HepG2 (cell line): ENCODE data around the gene ILKAP. TPM values are rescaled to one million over a fixed set of nuclear protein-coding genes. Genes with fewer than 3 reads are reported as not detected.

Experiments used
- ATAC-seq: fragments of 200-7000 bp; cut with Tn5 transposase; 3 replicates; pipeline ENCODE4 v1.9.1; 2020; ENCODE audit warnings: mild to moderate bottlenecking, moderate library complexity
- BruUV-seq: library from RNA; stranded (reverse); fragments of 400-500 nt; replicated peaks from 2 replicates; lab custom pipeline; 2021; lab: Mats Ljungman, UMichigan
- CTCF ChIA-PET: fragments of 300-600 bp; formaldehyde crosslinking; extraction: SDS; loops from one replicate; lab custom pipeline; 2021; ENCODE audit warnings: low total read pairs, inconsistent platforms, low intra/inter-chr PET ratio; lab: Yijun Ruan, JAX
- POLR2A ChIA-PET: fragments of 350-600 bp; sonication (Branson Sonifier 250); formaldehyde crosslinking; loops from one replicate; lab custom pipeline; 2020; ENCODE audit warnings: antibody characterized with exemption, inconsistent platforms; lab: Yijun Ruan, JAX
- DNase-seq: peaks from one replicate; pipeline ENCODE4 v3.0.0-alpha.2; 2015; ENCODE audit warnings: low spot score
- FAIRE-seq: peaks from 3 replicates; lab custom pipeline; 2011; peaks lifted over from hg19 to GRCh38; lab: Jason Lieb, UNC
- H2AFZ ChIP-seq: one replicate; pipeline ENCODE4 v1.6.1; 2011; ENCODE audit warnings: low read length, inconsistent platforms
- H3K27ac ChIP-seq: fragments of 300-600 bp; 3 replicates; pipeline ENCODE4 v1.8.0; 2011; ENCODE audit warnings: mixed run types, mild to moderate bottlenecking, mixed read lengths, low read length, inconsistent platforms; ENCODE audit not compliant: insufficient read depth; ENCODE audit errors: extremely low read length
- H3K27me3 ChIP-seq, 2 experiments: fragments of 200-600 bp in 1 of 2; 2 replicates in 1 of 2; 3 replicates in 1 of 2; pipeline versions ENCODE4 v1.6.0 to v1.8.0; 2011; ENCODE audit warnings: low read length in 2 of 2, mild to moderate bottlenecking in 2 of 2, moderate library complexity in 2 of 2, inconsistent platforms in 1 of 2; ENCODE audit not compliant: insufficient read depth in 2 of 2, control insufficient read depth in 1 of 2
- H3K36me3 ChIP-seq, 2 experiments: fragments of 200-600 bp in 1 of 2; replicated peaks in 1 of 2; 2 replicates in 1 of 2; 3 replicates in 1 of 2; pipeline versions ENCODE4 v1.5.1 to v1.8.0; 2011; ENCODE audit warnings: low read length in 2 of 2, inconsistent platforms in 1 of 2; ENCODE audit not compliant: insufficient read depth in 2 of 2, control insufficient read depth in 1 of 2
- H3K4me1 ChIP-seq: 2 replicates; pipeline ENCODE4 v1.5.1; 2012; ENCODE audit warnings: low read length, inconsistent platforms; ENCODE audit not compliant: insufficient read depth
- H3K4me2 ChIP-seq: 2 replicates; pipeline ENCODE4 v1.6.0; 2011; ENCODE audit warnings: low read depth, low read length, inconsistent platforms
- H3K4me3 ChIP-seq, 3 experiments: fragments of 200-600 bp in 1 of 3; sonication (generic), shearing (Covaris generic) in 1 of 3; replicated peaks in 1 of 3; 2 replicates each; pipeline ENCODE4 v1.5.1; 2011 to 2016; ENCODE audit warnings: low read length in 3 of 3, inconsistent platforms in 2 of 3, low read depth in 2 of 3, mild to moderate bottlenecking in 2 of 3, control low read depth in 1 of 3, mixed read lengths in 1 of 3; ENCODE audit not compliant: insufficient read depth in 1 of 3
- H3K79me2 ChIP-seq: one replicate; pipeline ENCODE4 v1.6.1; 2011; ENCODE audit warnings: low read length, inconsistent platforms; ENCODE audit not compliant: insufficient read depth
- H3K9ac ChIP-seq: 2 replicates; pipeline ENCODE4 v1.6.0; 2011; ENCODE audit warnings: mild to moderate bottlenecking, low read depth, low read length, inconsistent platforms; ENCODE audit not compliant: insufficient read depth
- H3K9me3 ChIP-seq: 2 replicates; pipeline ENCODE4 v1.5.1; 2012; ENCODE audit warnings: mild to moderate bottlenecking, low read length
- H4K20me1 ChIP-seq: 2 replicates; pipeline ENCODE4 v1.6.0; 2011; ENCODE audit warnings: inconsistent platforms, mild to moderate bottlenecking, low read length, moderate library complexity; ENCODE audit not compliant: insufficient read depth
- ATF7 ChIP-seq, 2 experiments: fragments of 450-650 bp in 1 of 2; sonication (generic) in 1 of 2; formaldehyde crosslinking in 1 of 2; IDR thresholded peaks; 2 replicates each; pipeline versions ENCODE4 v1.4.0 to v1.6.1; 2016 to 2020; ENCODE audit warnings: antibody characterized with exemption in 1 of 2, mild to moderate bottlenecking in 1 of 2, missing genetic modification reagents in 1 of 2
- ONECUT2 ChIP-seq: sonication (generic); formaldehyde crosslinking; IDR thresholded peaks from 2 replicates; pipeline ENCODE4 v1.4.0; 2020; ENCODE audit warnings: missing genetic modification reagents
- PCBP1 ChIP-seq: fragments of 200-400 bp; formaldehyde crosslinking; IDR thresholded peaks from 2 replicates; pipeline ENCODE4 v1.6.1; 2017; ENCODE audit warnings: mild to moderate bottlenecking, low read depth, low read length, borderline replicate concordance
- PHF8 ChIP-seq: sonication (generic); formaldehyde crosslinking; IDR thresholded peaks from 2 replicates; pipeline ENCODE4 v1.5.0; 2020; ENCODE audit warnings: missing genetic modification reagents
- TIGD3 ChIP-seq: sonication (generic); formaldehyde crosslinking; IDR thresholded peaks from 2 replicates; pipeline ENCODE4 v1.5.1; 2020; ENCODE audit warnings: mild to moderate bottlenecking, missing genetic modification reagents, borderline replicate concordance
- ZFP36L2 ChIP-seq: sonication (generic); formaldehyde crosslinking; IDR thresholded peaks from 2 replicates; pipeline ENCODE4 v1.4.0; 2020; ENCODE audit warnings: missing genetic modification reagents
- ZNF160 ChIP-seq: sonication (generic); formaldehyde crosslinking; IDR thresholded peaks from 2 replicates; pipeline ENCODE4 v1.8.0; 2022; ENCODE audit warnings: mild to moderate bottlenecking, inconsistent platforms, missing genetic modification reagents
- ZNF331 ChIP-seq: sonication (generic); formaldehyde crosslinking; IDR thresholded peaks from 2 replicates; pipeline ENCODE4 v1.4.0; 2020; ENCODE audit warnings: missing genetic modification reagents
- WGBS: methylation state at CpG from one replicate; pipeline ENCODE4 v1.1.6; 2017; ENCODE audit warnings: low lambda C conversion rate; 5-methylcytosine and 5-hydroxymethylcytosine counted together
- in situ Hi-C: cut with HindIII; loops from 2 replicates; pipeline ENCODE4 v1.10.0; 2017; ENCODE audit warnings: low pct_unique_long_range_greater_than_20kb; ENCODE audit not compliant: extremely low pct_ligation_motif_present
- intact Hi-C: fragments of 100-400 bp; cut with micrococcal nuclease; formaldehyde crosslinking; loops from one replicate; pipeline ENCODE4 v1.10.0; 2022; ENCODE audit not compliant: unreplicated experiment
- polyA plus RNA-seq, 8 experiments: library from polyadenylated mRNA; depleted of rRNA in 3 of 8; stranded (reverse) in 7 of 8; unstranded in 1 of 8; fragments of >200 nt; fragmentation: Illumina TruSeq in 4 of 8; extraction: Trizol in 4 of 8; gene quantifications; 2 replicates each; pipeline versions ENCODE4 v1.2.1 to v1.2.3, GENCODE V29; 2011 to 2016; ENCODE audit warnings: low read depth in 4 of 8, missing spikeins in 1 of 8, mixed read lengths in 1 of 8; ENCODE audit not compliant: insufficient read depth in 1 of 8
- total RNA-seq, 5 experiments: library from RNA; depleted of rRNA; stranded (reverse); fragments of >200 nt; fragmentation: Illumina TruSeq; extraction: Trizol; gene quantifications; 2 replicates each; pipeline ENCODE4 v1.2.3, GENCODE V29; 2016; ENCODE audit warnings: low read depth in 1 of 5
- TF ChIP-seq, protein P1 (sequence below): sonication (generic); formaldehyde crosslinking; IDR thresholded peaks from 2 replicates; pipeline ENCODE4 v1.8.0; 2023; ENCODE audit warnings: mild to moderate bottlenecking, missing genetic modification reagents
- TF ChIP-seq, protein P2 (sequence below): sonication (generic); formaldehyde crosslinking; IDR thresholded peaks from 2 replicates; pipeline ENCODE4 v1.4.0; 2020; ENCODE audit warnings: mild to moderate bottlenecking, missing genetic modification reagents
- TF ChIP-seq, protein P3 (sequence below): sonication (generic); formaldehyde crosslinking; IDR thresholded peaks from 2 replicates; pipeline ENCODE4 v1.4.0; 2020; ENCODE audit warnings: missing genetic modification reagents, low read depth, mild to moderate bottlenecking, borderline replicate concordance
- TF ChIP-seq, protein P4 (sequence below): sonication (generic); formaldehyde crosslinking; IDR thresholded peaks from 2 replicates; pipeline ENCODE4 v1.8.1; 2023; ENCODE audit warnings: mild to moderate bottlenecking, inconsistent platforms, moderate library complexity, missing genetic modification reagents, borderline replicate concordance

ILKAP gene
- total and polyA plus RNA-seq, 2 of the 13 experiments (the other 11 are each of a cell fraction or from before 2014, with no cell fraction given), result 29.6 to 33.1 TPM

- FAIRE-seq, result no peak
- CTCF ChIA-PET, result interaction anchor here (1.2 kb wide), 1 partner anchor 20 kb away, joined by 3 read pairs; no protein-coding TSS in a partner anchor
Measured at GRCh38 chr2:238244151-238244550, 40.7 kb upstream of the ILKAP start.

More at GRCh38 chr2:238244151-238244550, 40.7 kb upstream of the ILKAP start:
- no peak overlapping the region for H2AFZ ChIP-seq
- H3K79me2 ChIP-seq, result no peaks in the 10 kb centered on the region
- WGBS, result 92% methylated on average over 5 of the region's 5 CpGs
- in situ Hi-C loops, result no loop called here
- H3K9ac ChIP-seq, result no peak overlapping the region
- H3K4me2 ChIP-seq, result no peak overlapping the region
- H3K27ac ChIP-seq, result no peak overlapping the region
- ATAC-seq (no peak), DNase-seq (no peak)
- no peaks in the 10 kb centered on the region for H3K9me3 ChIP-seq
- POLR2A ChIA-PET, result interaction anchor here (1.1 to 2.0 kb wide), 5 partner anchors 16 to 184 kb away, joined by 3 to 12 read pairs (median 3); partner anchors contain the start of genes ILKAP and SCLY
- no peaks in the 10 kb centered on the region for H3K27me3 ChIP-seq
- intact Hi-C loops, result loop anchor here (5.0 kb wide), 1 partner anchor 42 kb away; the partner anchor contains the start of gene ILKAP
- H4K20me1 ChIP-seq, result no peaks in the 10 kb centered on the region
- H3K4me3 ChIP-seq, result no peak overlapping the region
- no peak for TF ChIP-seq PHF8 (CRISPR knock-in tag)
- no peak for TF ChIP-seq ONECUT2 (CRISPR knock-in tag)
- TF ChIP-seq, protein P1, sequence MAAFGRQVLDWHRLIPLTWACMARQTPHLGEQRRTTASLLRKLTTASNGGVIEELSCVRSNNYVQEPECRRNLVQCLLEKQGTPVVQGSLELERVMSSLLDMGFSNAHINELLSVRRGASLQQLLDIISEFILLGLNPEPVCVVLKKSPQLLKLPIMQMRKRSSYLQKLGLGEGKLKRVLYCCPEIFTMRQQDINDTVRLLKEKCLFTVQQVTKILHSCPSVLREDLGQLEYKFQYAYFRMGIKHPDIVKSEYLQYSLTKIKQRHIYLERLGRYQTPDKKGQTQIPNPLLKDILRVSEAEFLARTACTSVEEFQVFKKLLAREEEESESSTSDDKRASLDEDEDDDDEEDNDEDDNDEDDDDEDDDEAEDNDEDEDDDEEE, result no peak
- TF ChIP-seq, protein P2, sequence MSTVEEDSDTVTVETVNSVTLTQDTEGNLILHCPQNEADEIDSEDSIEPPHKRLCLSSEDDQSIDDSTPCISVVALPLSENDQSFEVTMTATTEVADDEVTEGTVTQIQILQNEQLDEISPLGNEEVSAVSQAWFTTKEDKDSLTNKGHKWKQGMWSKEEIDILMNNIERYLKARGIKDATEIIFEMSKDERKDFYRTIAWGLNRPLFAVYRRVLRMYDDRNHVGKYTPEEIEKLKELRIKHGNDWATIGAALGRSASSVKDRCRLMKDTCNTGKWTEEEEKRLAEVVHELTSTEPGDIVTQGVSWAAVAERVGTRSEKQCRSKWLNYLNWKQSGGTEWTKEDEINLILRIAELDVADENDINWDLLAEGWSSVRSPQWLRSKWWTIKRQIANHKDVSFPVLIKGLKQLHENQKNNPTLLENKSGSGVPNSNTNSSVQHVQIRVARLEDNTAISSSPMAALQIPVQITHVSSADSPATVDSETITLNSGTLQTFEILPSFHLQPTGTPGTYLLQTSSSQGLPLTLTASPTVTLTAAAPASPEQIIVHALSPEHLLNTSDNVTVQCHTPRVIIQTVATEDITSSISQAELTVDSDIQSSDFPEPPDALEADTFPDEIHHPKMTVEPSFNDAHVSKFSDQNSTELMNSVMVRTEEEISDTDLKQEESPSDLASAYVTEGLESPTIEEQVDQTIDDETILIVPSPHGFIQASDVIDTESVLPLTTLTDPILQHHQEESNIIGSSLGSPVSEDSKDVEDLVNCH (CRISPR knock-in tag), result no peak
- TF ChIP-seq ATF7 (IDR thresholded peaks at IDR 0.05), result no peak
- TF ChIP-seq ATF7 (CRISPR knock-in tag; IDR thresholded peaks at IDR 0.05), result no peak
- TF ChIP-seq, protein P3, sequence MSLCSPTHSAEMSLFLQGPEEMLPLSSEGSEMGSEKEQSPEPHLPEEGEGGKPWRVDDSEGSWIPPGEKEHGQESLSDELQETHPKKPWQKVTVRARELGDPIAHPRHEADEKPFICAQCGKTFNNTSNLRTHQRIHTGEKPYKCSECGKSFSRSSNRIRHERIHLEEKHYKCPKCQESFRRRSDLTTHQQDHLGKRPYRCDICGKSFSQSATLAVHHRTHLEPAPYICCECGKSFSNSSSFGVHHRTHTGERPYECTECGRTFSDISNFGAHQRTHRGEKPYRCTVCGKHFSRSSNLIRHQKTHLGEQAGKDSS (CRISPR knock-in tag), result no peak
- no peak for TF ChIP-seq ZFP36L2 (CRISPR knock-in tag)
- TF ChIP-seq PCBP1, result no peak
- TF ChIP-seq ZNF331 (CRISPR knock-in tag), result no peak
- TF ChIP-seq TIGD3 (CRISPR knock-in tag), result no peak
- TF ChIP-seq, protein P4, sequence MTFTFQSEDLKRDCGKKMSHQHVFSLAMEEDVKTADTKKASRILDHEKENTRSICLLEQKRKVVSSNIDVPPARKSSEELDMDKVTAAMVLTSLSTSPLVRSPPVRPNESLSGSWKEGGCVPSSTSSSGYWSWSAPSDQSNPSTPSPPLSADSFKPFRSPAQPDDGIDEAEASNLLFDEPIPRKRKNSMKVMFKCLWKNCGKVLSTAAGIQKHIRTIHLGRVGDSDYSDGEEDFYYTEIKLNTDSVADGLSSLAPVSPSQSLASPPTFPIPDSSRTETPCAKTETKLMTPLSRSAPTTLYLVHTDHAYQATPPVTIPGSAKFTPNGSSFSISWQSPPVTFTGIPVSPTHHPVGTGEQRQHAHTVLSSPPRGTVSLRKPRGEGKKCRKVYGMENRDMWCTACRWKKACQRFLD (CRISPR knock-in tag), result no peak
- TF ChIP-seq ZNF160 (CRISPR knock-in tag), result no peak
- H3K4me1 ChIP-seq, result peaks cover 39% of the 10 kb centered on the region
- peaks cover 5 to 9% of the 10 kb centered on the region in 2 experiments; a peak in 3 of 5 replicates for H3K36me3 ChIP-seq
- BruUV-seq, result no TSS peak
